Small intestine (tissue), 7 donors: Measurements from ENCODE around the gene KCP. TPM values are rescaled to one million over a fixed set of nuclear protein-coding genes. Genes with fewer than 3 reads are reported as not detected.
A peak's percentile ranks its signal among the peaks of the same experiment; 100 is the strongest.

ENCODE experiments used
- DNase-seq, 2 donors: peaks; one replicate each; pipeline versions ENCODE4 v3.0.0 to v3.0.0-alpha.2; 2013
- FAIRE-seq: peaks from 2 replicates; lab custom pipeline; 2012; peaks lifted over from hg19 to GRCh38; lab: Jason Lieb, UNC
- H3K27ac ChIP-seq, 3 donors: one replicate each; pipeline ENCODE4 v1.5.1; 2013; ENCODE audit warnings: low read length in 2 of 3, mild to moderate bottlenecking in 2 of 3, control low read depth in 1 of 3, inconsistent platforms in 1 of 3, low read depth in 1 of 3, moderate library complexity in 1 of 3
- H3K27me3 ChIP-seq, 3 donors: one replicate each; pipeline ENCODE4 v1.6.1; 2013; ENCODE audit warnings: low read length in 3 of 3, inconsistent platforms in 1 of 3; ENCODE audit not compliant: control insufficient read depth in 3 of 3, insufficient read depth in 3 of 3
- H3K36me3 ChIP-seq, 3 donors: one replicate each; pipeline ENCODE4 v1.6.1; 2013; ENCODE audit warnings: low read length in 3 of 3, inconsistent platforms in 1 of 3, low read depth in 1 of 3, mild to moderate bottlenecking in 1 of 3, moderate library complexity in 1 of 3; ENCODE audit not compliant: control insufficient read depth in 3 of 3, insufficient read depth in 2 of 3
- H3K4me1 ChIP-seq, 3 donors: one replicate each; pipeline ENCODE4 v1.6.1; 2013; ENCODE audit warnings: low read length in 2 of 3, inconsistent platforms in 1 of 3, low read depth in 1 of 3, mild to moderate bottlenecking in 1 of 3, moderate library complexity in 1 of 3; ENCODE audit not compliant: control insufficient read depth in 3 of 3, insufficient read depth in 2 of 3
- H3K4me3 ChIP-seq, 3 donors: one replicate each; pipeline ENCODE4 v1.5.1; 2013; ENCODE audit warnings: low read length in 3 of 3, control low read depth in 1 of 3, inconsistent platforms in 1 of 3, low read depth in 1 of 3, mild to moderate bottlenecking in 1 of 3, moderate library complexity in 1 of 3
- H3K9me3 ChIP-seq, 2 donors: one replicate each; pipeline ENCODE4 v1.6.1; 2013; ENCODE audit warnings: low read depth in 1 of 2, low read length in 1 of 2; ENCODE audit not compliant: control insufficient read depth in 2 of 2, insufficient read depth in 1 of 2
- WGBS, 3 donors: extraction: QIAGEN DNeasy Blood & Tissue Kit; methylation state at CpG; one replicate each; pipeline ENCODE4 v1.1.7; 2013; 5-methylcytosine and 5-hydroxymethylcytosine counted together
- polyA plus RNA-seq, 4 donors: library from polyadenylated mRNA; stranded (reverse) in 3 of 4; unstranded in 1 of 4; fragments of 200-250 nt in 3 of 4; fragments of 120-200 nt in 1 of 4; gene quantifications; one replicate each; pipeline versions ENCODE4 v1.2.1 to v1.2.3, GENCODE V29; 2013
- donor health status: healthy with polysubstance abuse.
- donor health status: control.
- donor health status: control.
- donor health status: Bipolar disorder and iron deficiency.
- donor health status: healthy.

KCP gene
- polyA plus RNA-seq, 4 donors, result 0.52 to 5.1 (median 1.9) TPM

- Histone ChIP-seq H3K27me3 (no peaks in the 10 kb centered on the region), H3K36me3 (no peaks in the 10 kb centered on the region), H3K4me1 (peaks cover 0 to 42% (median 2%) of the 10 kb centered on the region in 3 donors), H3K9me3 (no peaks in the 10 kb centered on the region), H3K27ac (no peak overlapping the region), H3K4me3 (no peak overlapping the region)
- no peak for FAIRE-seq
- DNase-seq, result no peak
- WGBS, 3 donors, result 82 to 87% (median 82%) methylated on average over 4 of the region's 4 CpGs
Measured at GRCh38 chr7:128877756-128878120, 32.8 kb downstream of the KCP start.

DNA sequence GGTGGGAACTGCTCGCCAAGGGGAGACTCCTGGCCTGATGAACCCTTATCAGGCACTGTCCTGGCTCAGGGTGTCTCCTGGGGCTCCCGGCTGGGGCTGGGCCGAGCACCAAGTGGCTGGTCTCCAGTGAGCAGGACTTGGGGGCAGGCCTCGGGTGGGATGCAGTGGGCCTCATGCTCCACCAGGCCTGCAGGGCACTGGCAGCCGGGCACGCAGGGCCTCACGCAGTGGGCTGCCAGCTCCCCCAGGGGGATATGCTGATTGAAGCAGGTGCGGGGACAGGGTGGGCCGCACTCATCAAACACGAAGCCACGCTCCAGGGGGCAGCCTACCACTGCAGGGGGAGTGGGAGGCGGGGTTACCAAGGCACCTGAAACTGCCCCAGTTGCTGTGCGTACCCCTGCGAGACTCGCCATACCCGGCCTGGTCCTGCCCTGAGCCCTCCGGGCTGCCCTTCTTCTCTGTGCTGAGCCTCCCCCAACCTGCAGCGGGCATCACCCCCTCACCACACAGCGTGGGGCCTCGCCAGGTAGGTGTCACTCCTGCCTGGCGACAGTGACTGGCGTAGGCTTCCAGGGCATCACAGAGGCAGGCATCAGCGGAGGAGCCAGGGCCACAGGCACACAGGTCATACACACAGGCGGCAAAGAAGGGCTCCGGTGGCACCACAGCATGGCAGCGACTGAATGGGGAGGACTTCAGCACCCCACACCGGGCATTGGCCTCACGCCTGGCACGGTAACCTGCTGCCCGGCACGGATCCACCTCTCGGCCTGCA is 33.3 kb downstream of the KCP start:
- no peaks in the 10 kb centered on the region for H3K9me3 ChIP-seq
- no peak overlapping the region for H3K4me3 ChIP-seq
- no peaks in the 10 kb centered on the region for H3K36me3 ChIP-seq
- peak overlapping the region in 2 of 3 donors; percentile 5 to 25 for H3K27ac ChIP-seq
- WGBS, 3 donors, result 91 to 95% (median 93%) methylated on average over 27 to 32 of the region's 32 CpGs
- no peaks in the 10 kb centered on the region for H3K27me3 ChIP-seq
- H3K4me1 ChIP-seq, result peaks cover 0 to 42% (median 2%) of the 10 kb centered on the region in 3 donors
- no peak for FAIRE-seq
- no peak for DNase-seq

- Histone ChIP-seq H3K27ac (peak overlapping the region in 2 of 3 donors; percentile 5 to 49), H3K9me3 (no peaks in the 10 kb centered on the region), H3K36me3 (no peaks in the 10 kb centered on the region), H3K4me1 (peaks cover 0 to 42% (median 2%) of the 10 kb centered on the region in 3 donors), H3K27me3 (no peaks in the 10 kb centered on the region), H3K4me3 (no peak overlapping the region)
- peak; percentile 67 to 91 for DNase-seq
- no peak for FAIRE-seq
- WGBS, 3 donors, result 15 to 68% (median 51%) methylated on average over 5 of the region's 5 CpGs
Measured at GRCh38 chr7:128876586-128876977, 33.9 kb downstream of the KCP start.

GRCh38 chr7:128876127-128876526 is 34.4 kb downstream of the KCP start:
- FAIRE-seq (no peak), DNase-seq (peak; percentile 65 to 83)
- H3K27me3 ChIP-seq, result no peaks in the 10 kb centered on the region
- H3K36me3 ChIP-seq, result no peaks in the 10 kb centered on the region
- H3K4me3 ChIP-seq, result no peak overlapping the region
- H3K4me1 ChIP-seq, result peaks cover 0 to 42% (median 2%) of the 10 kb centered on the region in 3 donors
- 11 to 59% (median 31%) methylated on average over 3 of the region's 3 CpGs for whole genome bisulfite sequencing, 3 donors
- H3K27ac ChIP-seq, result peak overlapping the region in 2 of 3 donors; percentile 5 to 49
- H3K9me3 ChIP-seq, result no peaks in the 10 kb centered on the region

DNA sequence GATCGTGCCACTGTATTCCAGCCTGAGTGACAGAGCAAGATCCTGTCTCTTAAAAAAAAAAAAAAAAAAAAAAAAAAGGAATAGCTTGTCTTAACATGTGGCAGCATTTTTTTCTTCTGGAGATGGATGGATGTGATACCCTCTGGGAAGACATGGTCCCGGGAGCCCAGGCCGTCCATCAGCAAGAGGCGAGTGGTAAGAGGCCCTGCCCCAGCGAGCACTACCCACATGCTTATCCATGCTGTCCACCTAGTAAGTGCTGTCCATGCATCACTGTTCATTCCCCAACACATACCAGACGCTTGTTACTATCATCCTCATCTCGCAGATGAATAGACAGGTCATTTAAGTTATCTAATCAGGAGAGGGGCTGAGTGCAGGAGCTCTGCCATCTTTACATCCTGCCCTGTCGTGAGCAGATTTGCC is 35.0 kb downstream of the KCP start:
- 70 to 76% (median 75%) methylated on average over 8 of the region's 8 CpGs for WGBS, 3 donors
- no peak for FAIRE-seq
- H3K4me1 ChIP-seq, result peaks cover 0 to 42% (median 2%) of the 10 kb centered on the region in 3 donors
- H3K27ac ChIP-seq, result no peak overlapping the region
- no peaks in the 10 kb centered on the region for H3K36me3 ChIP-seq
- H3K9me3 ChIP-seq, result no peaks in the 10 kb centered on the region
- DNase-seq, result no peak
- no peak overlapping the region for H3K4me3 ChIP-seq
- H3K27me3 ChIP-seq, result no peaks in the 10 kb centered on the region

GRCh38 chr7:128874140-128875031 is 36.1 kb downstream of the KCP start:
- Histone ChIP-seq H3K4me1 (peaks cover 0 to 48% (median 2%) of the 10 kb centered on the region in 3 donors), H3K4me3 (peak overlapping the region in 2 of 3 donors; percentile 29 to 49), H3K27ac (peak overlapping the region; percentile 76 to 82 (median 76)), H3K27me3 (no peaks in the 10 kb centered on the region), H3K36me3 (no peaks in the 10 kb centered on the region), H3K9me3 (no peaks in the 10 kb centered on the region)
- 23 to 65% (median 40%) methylated on average over 22 of the region's 22 CpGs for WGBS, 3 donors
- DNase-seq (peak; percentile 91 to 95), FAIRE-seq (no peak)

- DNase-seq, result peak in 1 of 2 donors; percentile 28
- WGBS, 3 donors, result 44 to 74% (median 55%) methylated on average over 9 of the region's 9 CpGs
Measured at GRCh38 chr7:128873234-128873633, 37.3 kb downstream of the KCP start.

GRCh38 chr7:128872394-128872824 is 38.1 kb downstream of the KCP start:
- Histone ChIP-seq H3K36me3 (peaks cover 0 to 8% (median 0%) of the 10 kb centered on the region in 3 donors), H3K27me3 (no peaks in the 10 kb centered on the region), H3K4me1 (peaks cover 3 to 61% (median 4%) of the 10 kb centered on the region in 3 donors), H3K27ac (no peak overlapping the region), H3K9me3 (no peaks in the 10 kb centered on the region), H3K4me3 (no peak overlapping the region)
- DNase-seq (no peak), FAIRE-seq (no peak)
- WGBS, 3 donors, result 53 to 68% (median 67%) methylated on average over 13 of the region's 13 CpGs

More at GRCh38 chr7:128873234-128873633, 37.3 kb downstream of the KCP start:
- Histone ChIP-seq H3K27me3 (no peaks in the 10 kb centered on the region), H3K36me3 (peaks cover 0 to 3% (median 0%) of the 10 kb centered on the region in 3 donors), H3K27ac (no peak overlapping the region), H3K4me1 (peaks cover 3 to 55% (median 4%) of the 10 kb centered on the region in 3 donors), H3K9me3 (no peaks in the 10 kb centered on the region), H3K4me3 (no peak overlapping the region)
- no peak for FAIRE-seq
